NB4 (cell line): ENCODE data around the gene SLC25A43.
"Not testable (repeated sequence)": the region's sequence is repeated elsewhere in the genome, so short reads cannot be mapped to it uniquely, and the experiment has no call there.

Source experiments
- DNase-seq: peaks from one replicate; pipeline ENCODE4 v3.0.0; 2010; ENCODE audit warnings: low read depth
- H3K4me3 ChIP-seq: one replicate; pipeline ENCODE4 v1.5.1; 2011; ENCODE audit warnings: mild to moderate bottlenecking, low read depth, low read length, moderate library complexity
- CTCF ChIP-seq: IDR thresholded peaks from one replicate; pipeline ENCODE4 v1.5.1; 2012; ENCODE audit warnings: low read depth, low read length
- MAX ChIP-seq: IDR thresholded peaks from 2 replicates; pipeline ENCODE4 v1.6.1; 2011; ENCODE audit warnings: low read depth, low read length
- MYC ChIP-seq: IDR thresholded peaks from 2 replicates; pipeline ENCODE4 v1.6.1; 2011; ENCODE audit warnings: low read depth, low read length
- POLR2A ChIP-seq: IDR thresholded peaks from 2 replicates; pipeline ENCODE4 v1.6.1; 2011; ENCODE audit warnings: mild to moderate bottlenecking; ENCODE audit not compliant: insufficient read length; ENCODE audit errors: extremely low read depth

SLC25A43 gene

GRCh38 chrX:119398974-119399771 is at the start of gene SLC25A43:
TSS of gene SLC25A43 (plus strand) at chrX:119399336. CDS start at chrX:119399404, 68 bp downstream.
- peak within 1 kb of the TSS; percentile 73 for H3K4me3 ChIP-seq
- DNase-seq: peak; percentile 77
- TF ChIP-seq CTCF: no peak
- peak; percentile 78 for TF ChIP-seq MYC
- peak; percentile 48; the same call in 1 of the 2 replicates for TF ChIP-seq MAX

GRCh38 chrX:119359618-119360382 is 39.3 kb upstream of the SLC25A43 start:
- no peak overlapping the region for H3K4me3 ChIP-seq
- no peak for TF ChIP-seq POLR2A
- no peak for TF ChIP-seq CTCF
- DNase-seq: no peak

GRCh38 chrX:119361451-119361850 is 37.7 kb upstream of the SLC25A43 start:
- DNase-seq, H3K4me3 ChIP-seq: not testable (repeated sequence)

- DNase-seq, H3K4me3 ChIP-seq: not testable (repeated sequence)
These were observed 37.1 kb upstream of the SLC25A43 start for GRCh38 chrX:119362074-119362473.

- DNase-seq: no peak
- no peak for TF ChIP-seq POLR2A
- TF ChIP-seq MAX: no peak
- no peak for TF ChIP-seq CTCF
- no peak for TF ChIP-seq MYC
- no peak overlapping the region for H3K4me3 ChIP-seq
These were observed 35.7 kb upstream of the SLC25A43 start for GRCh38 chrX:119363391-119363790.

GRCh38 chrX:119371861-119372260 is 27.3 kb upstream of the SLC25A43 start:
- H3K4me3 ChIP-seq, DNase-seq: not testable (repeated sequence)

GRCh38 chrX:119374736-119375135 is 24.4 kb upstream of the SLC25A43 start:
- H3K4me3 ChIP-seq: no peak overlapping the region
- TF ChIP-seq CTCF (no peak), MYC (no peak), MAX (no peak), POLR2A (no peak)
- DNase-seq: no peak
